Heart left ventricle (tissue), 16 donors: ENCODE results near the gene DNAJC28. TPM values are rescaled to one million over a fixed set of nuclear protein-coding genes. Genes with fewer than 3 reads are reported as not detected.
"Not testable (repeated sequence)": the region's sequence is repeated elsewhere in the genome, so short reads cannot be mapped to it uniquely, and the experiment has no call there.

ENCODE experiments used
- ATAC-seq, 4 donors: fragments of 200-7000 bp; cut with Tn5 transposase; one replicate each; pipeline ENCODE4 v1.9.1; 2020 to 2022; ENCODE audit warnings: moderate library complexity in 4 of 4, mild to moderate bottlenecking in 3 of 4, moderate number of reproducible peaks in 1 of 4
- DNase-seq, 5 donors: peaks; one replicate each; pipeline ENCODE4 v3.0.0-alpha.2; 2020
- H3K27ac ChIP-seq, 12 donors: fragments of 200-600 bp; sonication (generic) in 4 of 12; one replicate each; pipeline versions ENCODE4 v1.5.0 to v1.8.0; 2016 to 2022; ENCODE audit warnings: mild to moderate bottlenecking in 2 of 12
- H3K27me3 ChIP-seq, 9 donors: fragments of 200-600 bp; sonication (generic) in 2 of 9; one replicate each; pipeline versions ENCODE4 v1.5.1 to v1.8.0; 2016 to 2022; ENCODE audit warnings: mild to moderate bottlenecking in 3 of 9
- H3K36me3 ChIP-seq, 9 donors: fragments of 200-600 bp; sonication (generic) in 2 of 9; one replicate each; pipeline versions ENCODE4 v1.5.0 to v1.8.0; 2018 to 2022; ENCODE audit warnings: mild to moderate bottlenecking in 2 of 9
- H3K4me1 ChIP-seq, 12 donors: fragments of 200-600 bp; sonication (generic) in 4 of 12; one replicate each; pipeline versions ENCODE4 v1.5.0 to v1.8.0; 2016 to 2022; ENCODE audit warnings: mild to moderate bottlenecking in 3 of 12
- H3K4me3 ChIP-seq, 12 donors: fragments of 200-600 bp; sonication (generic) in 4 of 12; one replicate each; pipeline versions ENCODE4 v1.5.0 to v1.8.0; 2017 to 2022; ENCODE audit warnings: mild to moderate bottlenecking in 9 of 12, moderate library complexity in 4 of 12
- H3K9me3 ChIP-seq, 12 donors: fragments of 200-600 bp; sonication (generic) in 4 of 12; one replicate each; pipeline versions ENCODE4 v1.5.0 to v1.8.0; 2016 to 2022; ENCODE audit warnings: mild to moderate bottlenecking in 1 of 12
- CTCF ChIP-seq, 12 donors: fragments of 200-600 bp; sonication (generic) in 4 of 12; IDR thresholded peaks; one replicate each; pipeline versions ENCODE4 v1.5.0 to v1.8.0; 2018 to 2022; ENCODE audit warnings: antibody characterized with exemption in 12 of 12, mild to moderate bottlenecking in 5 of 12
- POLR2A ChIP-seq, 2 donors: fragments of 450-650 bp; IDR thresholded peaks; one replicate each; pipeline ENCODE4 v1.6.1; 2017; ENCODE audit warnings: antibody characterized with exemption in 2 of 2, mild to moderate bottlenecking in 2 of 2, moderate library complexity in 2 of 2
- WGBS, 4 donors: extraction: QIAGEN DNeasy Blood & Tissue Kit in 2 of 4; methylation state at CpG; one replicate each; pipeline versions ENCODE4 v1.1.5 to v1.1.7; 2013 to 2018; 5-methylcytosine and 5-hydroxymethylcytosine counted together
- intact Hi-C, 10 donors: fragments of 100-400 bp; cut with DNase I; formaldehyde crosslinking; loops; one replicate each; pipeline versions ENCODE4 v1.11.1 to v1.14.2; 2022
- polyA plus RNA-seq, 2 donors: library from polyadenylated mRNA; stranded (reverse); fragments of 200-250 nt; gene quantifications; one replicate each; pipeline ENCODE4 v1.2.3, GENCODE V29; 2013
- total RNA-seq, 9 donors: library from RNA; depleted of rRNA in 2 of 9; stranded (reverse); fragments of >200 nt in 2 of 9; fragmentation: NEBNext Ultra II Directional in 3 of 9; extraction: Animal tissue kit (Norgen Biotek cat#: 25700) in 3 of 9; gene quantifications; one replicate each; pipeline versions ENCODE4 v1.1.0 to v1.2.4, GENCODE V29; 2016 to 2023
- donor health status: ischemic (EF 13 %, LVEDD 7.1; RV severe dilation, severe dysfunction).
- donor health status: healthy with polysubstance abuse.
- donor health status: DM: no; HTN: yes; CAD: no.
- donor health status: DM: no; HTN: no; CAD: no.
- donor health status: ischemic (EF 25% LVEDD 6.9; RV normal size, moderate dysfunction).
- donor health status: ischemic (EF 25% LVEDD 5.7; RV mildly dilated, moderate dysfunction).
- donor health status: healthy.
- donor health status: DM: yes; HTN: yes; CAD: no.
- donor health status: ischemic (EF 35%, LVEDD 5.7; RV mildly dilated, moderate dysfunction).
- donor health status: nonischemic (EF 11% LVEDD 7.7; RV severe dilation, severe dysfunction).
- donor health status: DM: yes; HTN: yes; CAD: no.
- donor health status: PGD.
- donor health status: ischemic (EF 29% LVEDD 5.4; RV normal size, mild dysfunction).
- donor health status: nonischemic (EF 23%, LVEDD 6.1; RV moderate dilation, normal function).

The DNAJC28 gene
- total and polyA plus RNA-seq, 11 donors, result 2.5 to 10.3 (median 5.8) TPM

GRCh38 chr21:33511639-33512038 lies 20.1 kb upstream of the DNAJC28 start:
- 95 to 99% (median 97%) methylated on average over 4 of the region's 4 CpGs for WGBS, 4 donors
- no peak overlapping the region for H3K27ac ChIP-seq
- no peak overlapping the region for H3K4me3 ChIP-seq
- no peak for ATAC-seq
- no peaks in the 10 kb centered on the region for H3K9me3 ChIP-seq
- DNase-seq, result no peak
- TF ChIP-seq POLR2A (IDR thresholded peaks at IDR 0.05), result no peak
- no peak for TF ChIP-seq CTCF (IDR thresholded peaks at IDR 0.05)
- intact Hi-C loops, result no loop called here
- no peaks in the 10 kb centered on the region for H3K27me3 ChIP-seq
- H3K36me3 ChIP-seq, result peaks cover 0 to 95% (median 86%) of the 10 kb centered on the region in 9 donors
- H3K4me1 ChIP-seq, result peaks cover 0 to 16% (median 0%) of the 10 kb centered on the region in 12 donors

- Histone ChIP-seq H3K4me3 (no peak overlapping the region), H3K36me3 (peaks cover 0 to 93% (median 80%) of the 10 kb centered on the region in 9 donors), H3K4me1 (peaks cover 0 to 16% (median 0%) of the 10 kb centered on the region in 12 donors), H3K27me3 (no peaks in the 10 kb centered on the region), H3K9me3 (no peaks in the 10 kb centered on the region), H3K27ac (no peak overlapping the region)
- intact Hi-C loops, result no loop called here
- no peak for TF ChIP-seq CTCF (IDR thresholded peaks at IDR 0.05)
- no peak for TF ChIP-seq POLR2A (IDR thresholded peaks at IDR 0.05)
- DNase-seq, result no peak
- ATAC-seq, result no peak
- WGBS, 4 donors, result 84 to 90% (median 88%) methylated on average over 8 of the region's 8 CpGs
Observed at GRCh38 chr21:33510826-33511225, 19.3 kb upstream of the DNAJC28 start.

- WGBS, 4 donors, result 92 to 100% (median 97%) methylated on average over 1 of the region's 1 CpG
- H3K4me3 ChIP-seq, H3K4me1 ChIP-seq, H3K9me3 ChIP-seq, DNase-seq, H3K27me3 ChIP-seq, intact Hi-C loops, H3K27ac ChIP-seq, ATAC-seq: not testable (repeated sequence)
- H3K36me3 ChIP-seq, result peaks cover 0 to 90% (median 70%) of the 10 kb centered on the region in 9 donors
Observed at GRCh38 chr21:33507003-33507402, 15.5 kb upstream of the DNAJC28 start.

GRCh38 chr21:33505833-33506232 lies 14.3 kb upstream of the DNAJC28 start:
- Histone ChIP-seq H3K36me3 (peaks cover 0 to 79% (median 59%) of the 10 kb centered on the region in 9 donors), H3K4me3 (no peak overlapping the region), H3K27ac (no peak overlapping the region), H3K9me3 (no peaks in the 10 kb centered on the region), H3K4me1 (no peaks in the 10 kb centered on the region), H3K27me3 (no peaks in the 10 kb centered on the region)
- 85 to 94% (median 94%) methylated on average over 8 of the region's 8 CpGs for WGBS, 4 donors
- DNase-seq, result no peak
- intact Hi-C loops, result no loop called here
- TF ChIP-seq CTCF (IDR thresholded peaks at IDR 0.05) (no peak), POLR2A (IDR thresholded peaks at IDR 0.05) (no peak)
- ATAC-seq, result no peak

GRCh38 chr21:33496345-33496744 lies 4.8 kb upstream of the DNAJC28 start:
- intact Hi-C loops, result no loop called here
- Histone ChIP-seq H3K27me3 (no peaks in the 10 kb centered on the region), H3K9me3 (no peaks in the 10 kb centered on the region), H3K27ac (no peak overlapping the region), H3K4me3 (no peak overlapping the region), H3K4me1 (peaks cover 0 to 9% (median 0%) of the 10 kb centered on the region in 12 donors), H3K36me3 (no peaks in the 10 kb centered on the region)
- DNase-seq, result no peak
- 61 to 70% (median 68%) methylated on average over 7 of the region's 7 CpGs for WGBS, 4 donors
- ATAC-seq, result no peak
- TF ChIP-seq POLR2A (IDR thresholded peaks at IDR 0.05) (no peak), CTCF (IDR thresholded peaks at IDR 0.05) (no peak)
